ENCODE data around the gene ZNF516.

The ZNF516 gene

DNA sequence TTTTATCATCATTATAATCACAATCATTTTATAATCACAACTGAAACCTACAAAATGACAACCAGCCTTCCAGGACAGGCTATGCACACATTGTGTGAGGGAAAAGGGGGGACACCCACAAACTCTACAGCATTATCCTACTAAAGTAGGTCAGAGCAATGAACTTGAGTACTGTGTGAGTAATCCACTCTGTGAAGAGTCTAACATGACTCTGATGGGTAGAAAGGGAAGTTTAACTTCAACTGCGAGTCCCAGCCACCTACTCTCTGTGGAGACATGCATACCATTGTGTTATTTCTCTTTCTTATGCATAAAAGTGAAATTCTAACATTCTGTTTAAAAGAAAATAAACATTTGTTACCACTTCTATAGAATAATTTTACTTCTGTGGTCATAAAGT, 177.9 kb downstream of the ZNF516 start:
- no peak for DNase-seq

GRCh38 chr18:76315722-76316230, 179.3 kb downstream of the ZNF516 start:
- no peak for DNase-seq

DNA sequence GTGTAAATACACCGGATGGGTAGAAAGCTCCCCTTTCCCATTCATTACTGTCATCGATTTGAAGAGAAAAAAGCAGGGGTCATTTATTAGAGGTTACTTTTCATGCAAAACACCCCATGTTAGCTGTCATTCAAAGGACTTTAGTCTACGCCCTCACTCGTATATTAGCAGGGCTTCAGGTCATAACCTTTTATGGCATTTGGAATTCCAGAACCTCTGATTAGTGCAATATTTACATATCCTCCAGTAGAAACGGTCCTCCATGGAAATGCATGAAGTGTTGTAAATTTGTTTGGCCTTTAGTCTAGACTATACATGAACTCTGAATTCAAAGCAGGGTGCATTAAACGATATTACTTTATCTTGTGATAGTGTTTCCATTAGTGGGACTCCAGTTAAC, 180.5 kb downstream of the ZNF516 start:
- no peak for DNase-seq

DNA sequence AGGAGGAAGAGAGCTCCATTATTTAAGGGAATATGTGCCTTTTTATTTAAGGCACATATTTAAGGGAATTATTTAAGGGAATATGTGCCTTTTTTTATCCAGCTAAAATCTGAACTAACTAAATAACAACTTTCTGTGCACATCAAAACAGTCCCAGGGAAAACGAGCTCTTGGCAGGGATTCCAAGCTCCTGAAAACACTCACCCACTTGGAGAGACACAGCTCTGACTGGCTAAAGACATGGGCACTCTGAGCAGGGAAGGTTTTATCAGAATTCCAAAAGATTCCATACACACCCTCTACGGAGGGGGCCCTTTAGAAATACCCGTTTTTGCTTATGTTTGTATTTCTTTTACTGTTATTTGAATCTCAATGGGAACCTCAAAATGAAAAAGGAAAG, 181.0 kb downstream of the ZNF516 start:
- DNase-seq: no peak

Measured in NCI-H2107 (cell line).